Measurements from ENCODE around the gene RALBP1. TPM values are rescaled to one million over a fixed set of nuclear protein-coding genes. Genes with fewer than 3 reads are reported as not detected.

RALBP1 gene
- total RNA-seq, 1 donor from 2014 or later = 44.5 TPM

DNA sequence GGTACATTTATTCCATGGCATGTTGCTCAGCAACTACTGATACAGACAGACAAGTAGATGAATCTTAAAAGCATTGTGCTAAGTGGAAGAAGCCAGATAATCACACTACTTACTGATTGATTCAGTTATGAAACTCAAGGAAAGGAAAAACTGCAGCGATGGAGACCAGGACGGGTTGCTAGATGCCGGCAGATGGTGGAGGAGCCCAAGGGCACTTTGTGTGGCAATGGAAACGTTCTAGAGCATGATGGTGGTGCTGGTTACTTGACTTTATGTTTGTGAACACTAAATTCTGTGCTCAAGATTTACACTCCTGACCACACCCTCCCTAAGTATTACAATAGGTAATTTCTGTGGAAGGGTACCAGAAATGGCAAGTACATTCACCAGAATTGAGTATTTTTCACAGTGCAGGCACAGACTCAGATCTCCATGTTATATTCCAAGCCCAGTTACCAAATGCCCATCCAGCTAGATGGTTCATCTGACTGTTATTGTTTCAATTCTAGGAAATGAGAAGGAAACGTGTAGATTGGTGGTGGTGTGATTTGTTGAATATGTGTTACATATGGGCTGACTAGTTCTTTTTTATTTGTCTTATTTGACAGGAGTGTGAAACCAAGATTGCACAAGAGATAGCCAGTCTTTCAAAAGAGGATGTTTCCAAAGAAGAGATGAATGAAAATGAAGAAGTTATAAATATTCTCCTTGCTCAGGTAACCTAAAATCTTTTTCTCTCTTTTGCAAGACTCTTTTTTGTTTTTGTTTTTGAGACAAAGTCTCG, 55.1 kb downstream of the RALBP1 start:
- peaks cover 39% of the 10 kb centered on the region for H3K36me3 Mint-ChIP-seq
- no peaks in the 10 kb centered on the region for H3K9me3 Mint-ChIP-seq
- H3K27ac Mint-ChIP-seq = no peak overlapping the region
- H3K27me3 Mint-ChIP-seq = no peaks in the 10 kb centered on the region
- DNase-seq (ENCODE audit: extremely low spot score, unreplicated experiment) = no peak
- TF ChIP-seq, protein P1, sequence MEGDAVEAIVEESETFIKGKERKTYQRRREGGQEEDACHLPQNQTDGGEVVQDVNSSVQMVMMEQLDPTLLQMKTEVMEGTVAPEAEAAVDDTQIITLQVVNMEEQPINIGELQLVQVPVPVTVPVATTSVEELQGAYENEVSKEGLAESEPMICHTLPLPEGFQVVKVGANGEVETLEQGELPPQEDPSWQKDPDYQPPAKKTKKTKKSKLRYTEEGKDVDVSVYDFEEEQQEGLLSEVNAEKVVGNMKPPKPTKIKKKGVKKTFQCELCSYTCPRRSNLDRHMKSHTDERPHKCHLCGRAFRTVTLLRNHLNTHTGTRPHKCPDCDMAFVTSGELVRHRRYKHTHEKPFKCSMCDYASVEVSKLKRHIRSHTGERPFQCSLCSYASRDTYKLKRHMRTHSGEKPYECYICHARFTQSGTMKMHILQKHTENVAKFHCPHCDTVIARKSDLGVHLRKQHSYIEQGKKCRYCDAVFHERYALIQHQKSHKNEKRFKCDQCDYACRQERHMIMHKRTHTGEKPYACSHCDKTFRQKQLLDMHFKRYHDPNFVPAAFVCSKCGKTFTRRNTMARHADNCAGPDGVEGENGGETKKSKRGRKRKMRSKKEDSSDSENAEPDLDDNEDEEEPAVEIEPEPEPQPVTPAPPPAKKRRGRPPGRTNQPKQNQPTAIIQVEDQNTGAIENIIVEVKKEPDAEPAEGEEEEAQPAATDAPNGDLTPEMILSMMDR (conservative IDR thresholded peaks at IDR 0.05) = no peak
- peaks cover 4% of the 10 kb centered on the region for H3K4me1 Mint-ChIP-seq (ENCODE audit: unreplicated experiment)
- no peak overlapping the region for H3K4me3 Mint-ChIP-seq

DNA sequence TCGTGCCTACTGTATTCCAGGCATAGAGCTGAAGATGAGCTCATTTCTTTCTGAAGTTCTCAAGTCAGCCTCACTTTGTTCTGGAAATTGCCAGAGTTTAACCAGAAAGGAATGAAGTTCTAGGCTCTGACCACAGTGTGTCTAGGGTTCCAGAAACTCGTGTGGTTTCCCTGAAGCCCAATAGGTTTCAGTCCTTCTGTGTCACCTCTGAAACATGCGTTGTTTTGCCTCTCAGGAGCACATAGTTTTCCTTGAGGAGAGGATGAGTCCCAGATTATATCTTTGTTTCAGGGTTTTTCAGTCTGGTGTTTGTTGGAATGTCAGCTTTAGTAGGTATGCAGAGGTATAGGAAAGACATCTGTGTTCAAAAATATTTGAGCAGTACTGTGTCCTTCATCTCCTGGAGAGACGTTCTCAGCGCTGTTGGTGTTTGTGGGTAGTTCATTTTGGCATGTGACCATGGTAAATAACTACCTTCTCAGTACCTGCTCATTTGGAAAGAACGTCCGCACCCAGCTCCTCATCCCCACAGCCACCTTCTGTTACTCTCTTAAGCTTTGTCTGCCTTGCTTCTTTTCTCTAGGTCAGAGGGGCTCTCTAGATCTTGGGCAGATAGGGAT, 56.6 kb downstream of the RALBP1 start:
- Mint-ChIP-seq H3K4me1 (ENCODE audit: unreplicated experiment) (peaks cover 11% of the 10 kb centered on the region), H3K36me3 (peaks cover 43% of the 10 kb centered on the region), H3K27ac (no peak overlapping the region), H3K4me3 (no peak overlapping the region), H3K27me3 (no peaks in the 10 kb centered on the region), H3K9me3 (no peaks in the 10 kb centered on the region)
- DNase-seq (ENCODE audit: extremely low spot score, unreplicated experiment) = no peak
- TF ChIP-seq, protein P1 (conservative IDR thresholded peaks at IDR 0.05) = no peak

DNA sequence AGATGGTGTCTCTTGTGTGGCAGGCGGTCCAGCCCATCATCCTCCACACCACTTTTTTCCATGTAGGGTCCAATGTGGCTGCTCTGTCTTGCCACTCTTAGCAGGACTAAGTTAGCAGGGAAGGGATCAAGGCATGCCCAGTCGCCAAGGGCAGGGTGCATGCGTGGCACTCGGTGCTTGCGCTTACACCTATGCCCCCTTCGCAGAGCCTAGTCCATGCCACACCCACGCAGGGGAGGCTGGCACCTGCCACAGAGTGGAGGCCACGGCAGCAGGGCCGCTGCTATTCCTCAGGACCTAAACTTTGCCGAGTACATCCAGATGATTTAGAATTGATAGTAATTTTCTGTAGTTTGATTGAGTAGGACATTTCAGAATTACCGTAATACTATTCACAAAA, 59.5 kb downstream of the RALBP1 start:
- Mint-ChIP-seq H3K4me3 (no peak overlapping the region), H3K27ac (peak overlapping the region; percentile 70), H3K27me3 (no peaks in the 10 kb centered on the region), H3K9me3 (no peaks in the 10 kb centered on the region), H3K36me3 (peaks cover 24% of the 10 kb centered on the region), H3K4me1 (ENCODE audit: unreplicated experiment) (peaks cover 11% of the 10 kb centered on the region)
- no peak for DNase-seq (ENCODE audit: extremely low spot score, unreplicated experiment)
- TF ChIP-seq, protein P1 (conservative IDR thresholded peaks at IDR 0.05) = no peak

DNA sequence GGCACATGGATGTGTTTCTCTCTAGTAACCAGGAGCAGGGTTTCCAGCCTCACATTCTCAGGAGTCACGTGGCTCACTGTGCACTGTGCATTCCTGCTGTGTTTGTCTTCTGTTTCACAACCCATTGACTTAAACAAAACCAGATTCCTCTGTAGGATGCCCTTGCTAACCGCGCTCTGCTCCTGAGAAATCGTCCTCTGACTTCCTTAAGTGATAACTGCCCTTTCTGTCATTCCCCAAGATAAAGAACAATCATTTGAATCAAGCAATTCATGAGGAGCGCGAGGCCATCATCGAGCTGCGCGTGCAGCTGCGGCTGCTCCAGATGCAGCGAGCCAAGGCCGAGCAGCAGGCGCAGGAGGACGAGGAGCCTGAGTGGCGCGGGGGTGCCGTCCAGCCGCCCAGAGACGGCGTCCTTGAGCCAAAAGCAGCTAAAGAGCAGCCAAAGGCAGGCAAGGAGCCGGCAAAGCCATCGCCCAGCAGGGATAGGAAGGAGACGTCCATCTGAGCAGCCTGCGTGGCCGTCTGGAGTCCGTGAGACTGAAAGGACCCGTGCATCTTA, 60.2 kb downstream of the RALBP1 start:
- peak overlapping the region; percentile 50 for H3K4me3 Mint-ChIP-seq
- H3K9me3 Mint-ChIP-seq = no peaks in the 10 kb centered on the region
- H3K4me1 Mint-ChIP-seq (ENCODE audit: unreplicated experiment) = peaks cover 11% of the 10 kb centered on the region
- peak overlapping the region; percentile 70 for H3K27ac Mint-ChIP-seq
- peaks cover 24% of the 10 kb centered on the region for H3K36me3 Mint-ChIP-seq
- DNase-seq (ENCODE audit: extremely low spot score, unreplicated experiment) = no peak
- TF ChIP-seq, protein P1 (conservative IDR thresholded peaks at IDR 0.05) = no peak
- H3K27me3 Mint-ChIP-seq = no peaks in the 10 kb centered on the region

DNA sequence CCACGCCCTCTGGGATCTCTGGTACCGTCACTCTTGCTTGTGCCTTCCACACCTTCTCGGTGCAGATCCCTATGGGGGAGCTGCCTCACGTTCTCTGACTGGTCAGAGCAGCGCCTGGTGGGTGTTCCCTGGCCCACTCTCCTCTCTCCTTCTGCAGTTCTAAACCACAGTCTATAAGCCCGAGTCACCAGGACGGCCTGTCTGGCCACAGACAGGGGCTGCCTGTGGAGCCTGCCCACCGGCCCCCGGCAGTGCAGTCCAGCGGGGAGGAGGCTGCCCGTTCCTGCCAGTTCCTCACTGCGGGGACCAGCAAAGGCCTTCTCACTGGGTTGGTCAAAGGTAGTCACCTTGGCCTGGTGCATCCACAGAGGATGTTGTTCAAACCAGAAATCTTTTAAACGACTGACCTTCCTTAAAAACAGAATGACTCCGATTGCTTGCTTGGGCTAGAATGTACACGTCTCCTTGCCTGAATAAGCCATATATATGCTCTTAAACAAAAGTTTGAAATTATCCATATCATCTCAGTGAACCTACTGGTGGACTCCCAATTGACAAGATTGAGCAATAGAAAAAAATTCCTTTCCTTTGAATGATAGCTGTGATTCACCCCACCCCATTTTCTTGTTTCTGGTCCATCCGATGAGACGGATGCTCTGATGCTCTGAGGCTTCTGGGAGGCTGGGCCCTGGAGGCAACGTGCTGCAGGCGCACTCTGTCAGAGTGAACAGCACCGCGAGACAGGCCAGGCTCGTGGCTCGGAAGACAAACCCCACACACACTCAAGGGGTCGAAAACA, 61.2 kb downstream of the RALBP1 start:
- H3K4me3 Mint-ChIP-seq = peak overlapping the region; percentile 45
- H3K27me3 Mint-ChIP-seq = no peaks in the 10 kb centered on the region
- H3K4me1 Mint-ChIP-seq (ENCODE audit: unreplicated experiment) = peaks cover 11% of the 10 kb centered on the region
- H3K27ac Mint-ChIP-seq = no peak overlapping the region
- no peak for DNase-seq (ENCODE audit: extremely low spot score, unreplicated experiment)
- no peaks in the 10 kb centered on the region for H3K9me3 Mint-ChIP-seq
- peaks cover 25% of the 10 kb centered on the region for H3K36me3 Mint-ChIP-seq
- TF ChIP-seq, protein P1 (conservative IDR thresholded peaks at IDR 0.05) = no peak
